ENCODE data around the gene NUS1. TPM values are rescaled to one million over a fixed set of nuclear protein-coding genes. Genes with fewer than 3 reads are reported as not detected.
"Not testable (repeated sequence)": the region's sequence is repeated elsewhere in the genome, so short reads cannot be mapped to it uniquely, and the experiment has no call there.

Gene NUS1
- total RNA-seq, 2 experiments from 2014 or later: 34.0 to 38.3 TPM

DNA sequence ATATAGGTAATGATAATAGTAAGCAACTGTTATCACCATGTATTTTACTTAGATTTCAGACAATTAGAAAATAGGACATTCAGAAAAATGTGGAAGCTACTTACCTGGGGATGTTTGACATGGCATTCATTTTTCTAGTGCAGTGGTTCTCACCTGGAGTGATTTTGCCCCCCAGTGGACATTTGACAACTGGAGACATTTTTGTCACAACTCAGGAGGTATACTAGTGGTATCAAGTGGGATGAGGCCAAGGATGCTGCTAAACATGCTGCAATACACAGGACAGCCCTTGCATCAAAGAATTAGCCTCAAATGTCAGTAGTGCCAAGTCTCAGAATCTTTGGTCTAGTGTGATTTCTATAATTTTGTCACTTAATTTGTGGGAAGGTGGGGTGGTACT lies 36.1 kb downstream of the NUS1 start:
- ChIA-PET CTCF (interaction anchor here (1.0 kb wide), 1 partner anchor 159 kb away, joined by 3 read pairs; no protein-coding TSS in a partner anchor), POLR2A (no interaction called here)
- Mint-ChIP-seq H3K4me1 (peaks cover 3% of the 10 kb centered on the region), H3K36me3 (ENCODE audit: low read depth) (peaks cover 10% of the 10 kb centered on the region), H3K9me3 (ENCODE audit: low read depth) (no peaks in the 10 kb centered on the region), H3K4me3 (no peak overlapping the region), H3K27me3 (no peaks in the 10 kb centered on the region), H3K27ac (no peak overlapping the region)
- peak; percentile 11 for DNase-seq
- ATAC-seq: no peak
- intact Hi-C loops (cut with DNase I, micrococcal nuclease): no loop called here

DNA sequence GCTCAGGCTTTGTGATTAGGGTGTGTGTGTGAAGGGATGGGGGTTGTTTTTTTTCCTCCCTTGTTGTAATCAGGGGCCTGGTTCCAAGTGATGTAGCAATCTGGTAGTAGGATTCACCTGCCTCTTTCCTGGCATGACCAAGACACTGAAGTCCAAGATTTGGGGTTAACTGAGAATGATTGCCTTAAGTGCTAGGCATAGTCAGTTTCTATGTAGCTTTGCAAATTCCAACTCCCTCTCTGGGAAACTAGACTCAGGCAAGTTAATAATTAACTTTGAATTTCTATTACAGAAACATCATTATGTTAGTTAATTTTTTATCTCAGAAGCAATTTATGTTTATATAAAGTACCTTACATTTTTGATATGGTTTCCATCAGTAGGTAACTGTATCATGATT lies 43.6 kb downstream of the NUS1 start:
- H3K27me3 Mint-ChIP-seq: no peaks in the 10 kb centered on the region
- no peak overlapping the region for H3K4me3 Mint-ChIP-seq
- DNase-seq: no peak
- H3K4me1 Mint-ChIP-seq: no peaks in the 10 kb centered on the region
- H3K36me3 Mint-ChIP-seq (ENCODE audit: low read depth): no peaks in the 10 kb centered on the region
- no peak for ATAC-seq
- peaks cover 7% of the 10 kb centered on the region for H3K9me3 Mint-ChIP-seq (ENCODE audit: low read depth)
- H3K27ac Mint-ChIP-seq: no peak overlapping the region
- ChIA-PET POLR2A (interaction anchor here (0.6 kb wide), 1 partner anchor 63 kb away, joined by 4 read pairs; no protein-coding TSS in a partner anchor), CTCF (no interaction called here)
- intact Hi-C loops (cut with DNase I, micrococcal nuclease): no loop called here

DNA sequence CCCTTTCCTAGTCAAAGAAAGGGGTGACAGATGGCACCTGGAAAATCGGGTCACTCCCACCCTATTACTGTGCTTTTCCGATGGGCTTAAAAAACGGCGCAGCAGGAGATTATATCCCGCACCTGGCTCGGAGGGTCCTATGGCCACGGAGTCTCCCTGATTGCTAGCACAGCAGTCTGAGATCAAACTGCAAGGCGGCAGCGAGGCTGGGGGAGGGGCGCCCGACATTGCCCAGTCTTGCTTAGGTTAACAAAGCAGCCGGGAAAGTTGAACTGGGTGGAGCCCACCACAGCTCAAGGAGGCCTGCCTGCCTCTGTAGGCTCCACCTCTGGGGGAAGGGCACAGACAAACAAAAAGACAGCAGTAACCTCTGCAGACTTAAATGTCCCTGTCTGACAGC lies 46.3 kb downstream of the NUS1 start:
- POLR2A ChIA-PET; H3K4me3 Mint-ChIP-seq; CTCF ChIA-PET; intact Hi-C loops (cut with DNase I, micrococcal nuclease); H3K9me3 Mint-ChIP-seq (ENCODE audit: low read depth); H3K36me3 Mint-ChIP-seq (ENCODE audit: low read depth); H3K27ac Mint-ChIP-seq; H3K27me3 Mint-ChIP-seq; ATAC-seq; DNase-seq; H3K4me1 Mint-ChIP-seq: not testable (repeated sequence)

GRCh38 chr6:117728626-117729025 lies 53.4 kb downstream of the NUS1 start:
- Mint-ChIP-seq H3K4me3 (no peak overlapping the region), H3K4me1 (peaks cover 2% of the 10 kb centered on the region), H3K36me3 (ENCODE audit: low read depth) (no peaks in the 10 kb centered on the region), H3K9me3 (ENCODE audit: low read depth) (peaks cover 3% of the 10 kb centered on the region), H3K27me3 (peaks cover 5% of the 10 kb centered on the region), H3K27ac (no peak overlapping the region)
- intact Hi-C loops (cut with DNase I, micrococcal nuclease): no loop called here
- POLR2A ChIA-PET: no interaction called here
- CTCF ChIA-PET: no interaction called here
- DNase-seq (no peak), ATAC-seq (no peak)

- ATAC-seq (no peak), DNase-seq (no peak)
- ChIA-PET POLR2A (no interaction called here), CTCF (no interaction called here)
- Mint-ChIP-seq H3K4me3 (no peak overlapping the region), H3K4me1 (peaks cover 2% of the 10 kb centered on the region), H3K36me3 (ENCODE audit: low read depth) (no peaks in the 10 kb centered on the region), H3K27me3 (peaks cover 7% of the 10 kb centered on the region), H3K9me3 (ENCODE audit: low read depth) (no peaks in the 10 kb centered on the region), H3K27ac (no peak overlapping the region)
- intact Hi-C loops (cut with DNase I, micrococcal nuclease): no loop called here
Observed at GRCh38 chr6:117729613-117730012, 54.3 kb downstream of the NUS1 start.

DNA sequence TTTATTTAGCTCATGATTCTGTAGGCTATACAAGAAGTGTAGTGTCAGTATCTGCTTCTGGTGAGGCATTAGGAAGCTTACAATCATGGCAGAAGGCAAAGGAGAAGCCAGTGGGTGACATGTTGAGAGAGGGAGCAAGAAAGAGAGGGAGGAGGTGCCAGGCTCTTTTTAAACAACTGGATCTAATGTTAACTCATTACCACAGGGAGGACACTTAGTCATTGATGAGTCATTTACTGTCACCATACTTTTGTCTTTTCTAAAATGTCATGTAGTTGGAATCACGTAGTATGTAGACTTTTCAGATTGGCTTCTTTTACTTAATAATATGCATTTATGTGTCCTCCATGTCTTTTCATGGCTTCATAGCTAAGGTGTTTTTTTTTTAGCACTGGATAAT lies 58.1 kb downstream of the NUS1 start:
- Mint-ChIP-seq H3K36me3 (ENCODE audit: low read depth) (no peaks in the 10 kb centered on the region), H3K27ac (no peak overlapping the region), H3K9me3 (ENCODE audit: low read depth) (no peaks in the 10 kb centered on the region), H3K4me3 (no peak overlapping the region), H3K4me1 (peaks cover 2% of the 10 kb centered on the region), H3K27me3 (peaks cover 8% of the 10 kb centered on the region)
- ATAC-seq (peak; percentile 36), DNase-seq (no peak)
- intact Hi-C loops (cut with DNase I, micrococcal nuclease): no loop called here
- CTCF ChIA-PET: interaction anchor here (0.8 kb wide), 1 partner anchor 675 kb away, joined by 5 read pairs; no protein-coding TSS in a partner anchor
- POLR2A ChIA-PET: no interaction called here

DNA sequence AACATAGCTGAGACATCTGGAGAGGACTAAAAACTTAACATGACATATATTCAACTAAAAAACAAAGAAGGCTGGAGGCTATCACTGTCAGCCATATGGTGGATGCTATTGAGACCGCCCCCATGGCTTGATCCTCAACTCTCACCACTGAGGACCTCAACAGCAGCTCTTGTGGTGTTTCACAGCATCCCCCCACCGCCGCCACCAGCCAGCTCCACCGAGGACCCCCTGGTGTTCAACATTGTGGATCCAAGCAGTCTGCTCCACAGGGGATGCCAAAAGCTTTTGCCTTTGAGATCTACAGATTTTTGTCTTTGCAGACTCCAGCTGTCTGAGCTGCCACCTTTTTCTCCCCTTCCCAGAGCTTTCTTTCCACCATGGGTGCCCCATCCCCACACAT lies 64.6 kb downstream of the NUS1 start:
- no peaks in the 10 kb centered on the region for H3K4me1 Mint-ChIP-seq
- ChIA-PET POLR2A (no interaction called here), CTCF (interaction anchor here (0.8 kb wide), 1 partner anchor 58 kb away, joined by 3 read pairs; no protein-coding TSS in a partner anchor)
- no peak for DNase-seq
- intact Hi-C loops (cut with DNase I, micrococcal nuclease): no loop called here
- no peaks in the 10 kb centered on the region for H3K36me3 Mint-ChIP-seq (ENCODE audit: low read depth)
- peaks cover 9% of the 10 kb centered on the region for H3K27me3 Mint-ChIP-seq
- H3K4me3 Mint-ChIP-seq: no peak overlapping the region
- no peak for ATAC-seq
- H3K27ac Mint-ChIP-seq: no peak overlapping the region
- H3K9me3 Mint-ChIP-seq (ENCODE audit: low read depth): peaks cover 7% of the 10 kb centered on the region

DNA sequence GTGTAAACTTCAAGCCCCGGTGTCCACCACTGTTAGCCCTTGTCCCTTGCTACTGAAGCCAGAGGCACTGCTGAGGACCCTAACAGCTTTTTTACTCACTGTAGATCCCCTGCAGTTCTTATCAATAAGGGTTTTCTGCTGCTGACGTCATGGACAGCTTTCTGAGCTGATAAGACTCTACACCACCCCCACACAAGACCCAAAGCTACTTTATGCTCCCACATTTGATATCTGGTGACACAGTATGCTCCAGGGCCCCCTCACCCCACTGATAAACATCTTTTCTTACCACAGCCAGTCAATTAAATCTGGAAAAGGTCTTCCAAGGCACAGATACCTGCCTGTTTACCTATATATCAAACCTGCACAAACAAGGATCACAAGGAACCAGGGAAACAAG lies 65.3 kb downstream of the NUS1 start:
- H3K4me3 Mint-ChIP-seq: no peak overlapping the region
- DNase-seq: no peak
- POLR2A ChIA-PET: no interaction called here
- ATAC-seq: no peak
- peaks cover 9% of the 10 kb centered on the region for H3K27me3 Mint-ChIP-seq
- CTCF ChIA-PET: interaction anchor here (0.8 kb wide), 1 partner anchor 59 kb away, joined by 3 read pairs; no protein-coding TSS in a partner anchor
- H3K27ac Mint-ChIP-seq: no peak overlapping the region
- intact Hi-C loops (cut with DNase I, micrococcal nuclease): no loop called here
- peaks cover 7% of the 10 kb centered on the region for H3K9me3 Mint-ChIP-seq (ENCODE audit: low read depth)
- H3K36me3 Mint-ChIP-seq (ENCODE audit: low read depth): no peaks in the 10 kb centered on the region
- H3K4me1 Mint-ChIP-seq: no peaks in the 10 kb centered on the region

DNA sequence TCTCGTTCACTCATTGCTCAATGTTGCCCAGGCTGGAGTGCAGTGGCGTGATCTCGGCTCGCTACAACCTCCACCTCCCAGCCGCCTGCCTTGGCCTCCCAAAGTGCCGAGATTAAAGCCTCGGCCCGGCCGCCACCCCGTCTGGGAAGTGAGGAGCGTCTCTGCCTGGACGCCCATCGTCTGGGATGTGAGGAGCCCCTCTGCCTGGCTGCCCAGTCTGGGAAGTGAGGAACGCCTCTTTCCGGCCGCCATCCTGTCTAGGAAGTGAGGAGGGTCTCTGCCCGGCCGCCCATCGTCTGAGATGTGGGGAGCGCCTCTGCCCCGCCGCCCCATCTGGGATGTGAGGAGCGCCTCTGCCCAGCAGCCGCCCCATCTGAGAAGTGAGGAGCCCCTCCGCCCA lies 75.4 kb downstream of the NUS1 start:
- CTCF ChIA-PET; H3K27me3 Mint-ChIP-seq; intact Hi-C loops (cut with DNase I, micrococcal nuclease); H3K4me3 Mint-ChIP-seq; H3K4me1 Mint-ChIP-seq; ATAC-seq; DNase-seq; H3K27ac Mint-ChIP-seq; H3K36me3 Mint-ChIP-seq (ENCODE audit: low read depth); POLR2A ChIA-PET: not testable (repeated sequence)
- H3K9me3 Mint-ChIP-seq (ENCODE audit: low read depth): peaks cover 17% of the 10 kb centered on the region

Other genes with a start within 250 kb of the NUS1 start
- not detected for gene ROS1, start 249.5 kb upstream of the NUS1 start, total RNA-seq
- gene DCBLD1, start 192.8 kb upstream of the NUS1 start, total RNA-seq: 1 to 10 TPM; 1.2 to 1.6 TPM
- 10 to 100 TPM; 13.3 to 15.5 TPM for gene GOPC, start 73.0 kb upstream of the NUS1 start, total RNA-seq
- gene SLC35F1, start 231.8 kb downstream of the NUS1 start, total RNA-seq: under 1 TPM; 0.18 to 0.23 TPM